H9 (cell line): ENCODE measurements around the gene PPFIA2. TPM values are rescaled to one million over a fixed set of nuclear protein-coding genes. Genes with fewer than 3 reads are reported as not detected.

Experiments used
- DNase-seq: peaks from one replicate; pipeline ENCODE4 v3.0.0-alpha.2; 2017
- H2AFZ ChIP-seq: one replicate; pipeline ENCODE4 v1.6.1; 2013; ENCODE audit warnings: mild to moderate bottlenecking, low read length, control low read depth, moderate library complexity
- H2AK5ac ChIP-seq: 2 replicates; pipeline ENCODE4 v1.6.1; 2013; ENCODE audit warnings: low read length, control low read depth, mixed read lengths; ENCODE audit not compliant: insufficient read length
- H2BK120ac ChIP-seq: one replicate; pipeline ENCODE4 v1.6.1; 2013; ENCODE audit warnings: low read depth, mild to moderate bottlenecking, low read length, control low read depth, inconsistent platforms; ENCODE audit not compliant: poor library complexity, severe bottlenecking
- H2BK12ac ChIP-seq: 2 replicates; pipeline ENCODE4 v1.6.1; 2013; ENCODE audit warnings: low read length, control low read depth, mixed read lengths, low read depth; ENCODE audit not compliant: insufficient read length
- H2BK15ac ChIP-seq: 2 replicates; pipeline ENCODE4 v1.6.1; 2013; ENCODE audit warnings: low read depth, low read length, control low read depth
- H2BK20ac ChIP-seq: one replicate; pipeline ENCODE4 v1.6.1; 2013; ENCODE audit warnings: low read depth, mild to moderate bottlenecking, low read length, control low read depth, inconsistent platforms; ENCODE audit not compliant: poor library complexity, severe bottlenecking
- H2BK5ac ChIP-seq: 2 replicates; pipeline ENCODE4 v1.6.1; 2013; ENCODE audit warnings: low read length, control low read depth, mixed read lengths; ENCODE audit not compliant: insufficient read length
- H3K14ac ChIP-seq: 2 replicates; pipeline ENCODE4 v1.6.1; 2013; ENCODE audit warnings: low read length, control low read depth; ENCODE audit not compliant: insufficient read depth
- H3K18ac ChIP-seq: 2 replicates; pipeline ENCODE4 v1.6.1; 2013; ENCODE audit warnings: low read depth, mild to moderate bottlenecking, mixed read lengths, low read length, control low read depth; ENCODE audit not compliant: insufficient read length
- H3K23ac ChIP-seq: 2 replicates; pipeline ENCODE4 v1.6.1; 2013; ENCODE audit warnings: low read length, control low read depth, mixed read lengths, low read depth; ENCODE audit not compliant: insufficient read length
- H3K23me2 ChIP-seq: 2 replicates; pipeline ENCODE4 v1.6.1; 2013; ENCODE audit warnings: low read depth, mild to moderate bottlenecking, mixed read lengths, low read length, control low read depth; ENCODE audit not compliant: insufficient read length, poor library complexity, severe bottlenecking
- H3K27ac ChIP-seq: 2 replicates; pipeline ENCODE4 v1.5.1; 2013; ENCODE audit warnings: low read length, control low read depth, mixed read lengths, low read depth; ENCODE audit not compliant: insufficient read length
- H3K27me3 ChIP-seq: 2 replicates; pipeline ENCODE4 v1.6.1; 2013; ENCODE audit warnings: low read length, control low read depth, inconsistent platforms; ENCODE audit not compliant: insufficient read depth
- H3K4ac ChIP-seq: 2 replicates; pipeline ENCODE4 v1.6.1; 2013; ENCODE audit warnings: low read depth, mild to moderate bottlenecking, control low read depth, inconsistent platforms, low read length, moderate library complexity
- H3K4me1 ChIP-seq: 2 replicates; pipeline ENCODE4 v1.6.1; 2013; ENCODE audit warnings: low read length, control low read depth, inconsistent platforms; ENCODE audit not compliant: insufficient read depth
- H3K4me2 ChIP-seq: 2 replicates; pipeline ENCODE4 v1.6.1; 2013; ENCODE audit warnings: low read length, control low read depth, mixed read lengths; ENCODE audit not compliant: insufficient read length, insufficient read depth
- H3K56ac ChIP-seq: 2 replicates; pipeline ENCODE4 v1.6.1; 2013; ENCODE audit warnings: low read depth, mild to moderate bottlenecking, mixed read lengths, low read length, control low read depth; ENCODE audit not compliant: insufficient read length
- H3K79me1 ChIP-seq: 2 replicates; pipeline ENCODE4 v1.6.1; 2013; ENCODE audit warnings: low read depth, mild to moderate bottlenecking, moderate library complexity, low read length, control low read depth, inconsistent platforms; ENCODE audit not compliant: insufficient read depth, poor library complexity, severe bottlenecking
- H3K79me2 ChIP-seq: 2 replicates; pipeline ENCODE4 v1.6.1; 2013; ENCODE audit warnings: low read length, control low read depth, inconsistent platforms; ENCODE audit not compliant: insufficient read depth
- H3K9ac ChIP-seq: 2 replicates; pipeline ENCODE4 v1.6.1; 2013; ENCODE audit warnings: low read length, control low read depth, mixed read lengths; ENCODE audit not compliant: insufficient read length; ENCODE audit errors: extremely low read depth
- H3K9me3 ChIP-seq: one replicate; pipeline ENCODE4 v1.6.1; 2013; ENCODE audit warnings: low read depth, low read length, inconsistent platforms; ENCODE audit not compliant: control insufficient read depth
- H3T11ph ChIP-seq: one replicate; pipeline ENCODE4 v1.6.1; 2013; ENCODE audit warnings: mild to moderate bottlenecking, low read length, control low read depth, inconsistent platforms
- H4K20me1 ChIP-seq: one replicate; pipeline ENCODE4 v1.6.1; 2013; ENCODE audit not compliant: control insufficient read depth, insufficient read length, insufficient read depth
- H4K5ac ChIP-seq: 2 replicates; pipeline ENCODE4 v1.6.1; 2013; ENCODE audit warnings: low read depth, mild to moderate bottlenecking, mixed read lengths, low read length, control low read depth; ENCODE audit not compliant: insufficient read length
- H4K8ac ChIP-seq: replicated peaks from 2 replicates; pipeline ENCODE4 v1.6.1; 2013; ENCODE audit warnings: low read length, control low read depth, mixed read lengths, low read depth; ENCODE audit not compliant: insufficient read length
- H4K91ac ChIP-seq: 2 replicates; pipeline ENCODE4 v1.6.1; 2013; ENCODE audit warnings: low read depth, mild to moderate bottlenecking, moderate library complexity, mixed read lengths, low read length, control low read depth; ENCODE audit not compliant: insufficient read length
- H3K27ac Mint-ChIP-seq, 3 experiments: 2 replicates in 2 of 3; 3 replicates in 1 of 3; pipeline ENCODE4 v1.8.0; 2020 to 2021; ENCODE audit warnings: mixed read lengths in 3 of 3, mild to moderate bottlenecking in 1 of 3, moderate library complexity in 1 of 3
- H3K27me3 Mint-ChIP-seq: 2 replicates; pipeline ENCODE4 v1.8.0; 2021; ENCODE audit warnings: low read depth, mild to moderate bottlenecking, moderate library complexity, mixed read lengths
- H3K36me3 Mint-ChIP-seq, 3 experiments: 2 replicates in 2 of 3; 3 replicates in 1 of 3; pipeline ENCODE4 v1.8.0; 2020 to 2021; ENCODE audit warnings: low read depth in 3 of 3, mixed read lengths in 3 of 3; ENCODE audit not compliant: insufficient read depth in 1 of 3
- H3K4me1 Mint-ChIP-seq, 2 experiments: 2 replicates each; pipeline ENCODE4 v1.8.0; 2020; ENCODE audit warnings: mixed read lengths in 2 of 2
- H3K4me3 Mint-ChIP-seq, 2 experiments: 2 replicates in 1 of 2; 3 replicates in 1 of 2; pipeline ENCODE4 v1.8.0; 2020 to 2021; ENCODE audit warnings: mild to moderate bottlenecking in 2 of 2, mixed read lengths in 2 of 2, moderate library complexity in 1 of 2
- H3K9me3 Mint-ChIP-seq, 2 experiments: 2 replicates in 1 of 2; 3 replicates in 1 of 2; pipeline ENCODE4 v1.8.0; 2020; ENCODE audit warnings: mild to moderate bottlenecking in 2 of 2, mixed read lengths in 2 of 2, moderate library complexity in 1 of 2
- total RNA-seq: library from RNA; stranded (reverse); gene quantifications from 2 replicates; pipeline ENCODE4 v1.2.1, GENCODE V29; 2021
- TF ChIP-seq, protein P1 (sequence below): fragments of 200-600 bp; sonication (generic); conservative IDR thresholded peaks from 3 replicates; pipeline ENCODE4 v1.8.0; 2021; ENCODE audit warnings: antibody characterized with exemption, mild to moderate bottlenecking

Gene PPFIA2
- total RNA-seq, 1 experiment from 2014 or later: 1.3 TPM

DNA sequence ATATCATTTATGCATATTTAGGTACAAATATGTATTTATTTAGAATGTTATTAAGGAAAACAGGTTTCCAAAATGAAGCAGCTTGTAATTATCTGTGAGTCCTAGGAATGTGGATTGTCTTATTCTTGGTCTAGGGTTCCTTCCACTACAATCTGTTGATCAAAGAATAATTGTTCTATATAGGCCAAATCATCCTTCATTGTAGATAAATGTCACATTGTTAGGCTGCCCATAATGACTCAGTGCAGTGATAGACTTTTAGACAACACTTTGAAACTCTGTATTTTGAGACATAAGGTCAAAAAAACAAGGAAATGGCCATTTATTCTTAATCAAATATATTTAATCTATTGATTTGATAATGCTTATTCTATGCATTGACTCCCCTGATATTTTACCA is 398.2 kb downstream of the PPFIA2 start:
- Histone ChIP-seq H2BK12ac (no peak overlapping the region), H3K14ac (no peak overlapping the region), H3K56ac (no peak overlapping the region), H4K20me1 (no peaks in the 10 kb centered on the region), H3K23ac (no peak overlapping the region), H4K8ac (no peak overlapping the region), H2AK5ac (no peak overlapping the region), H2AFZ (no peak overlapping the region), H3K4me1 (no peaks in the 10 kb centered on the region), H3K4ac (no peak overlapping the region), H3T11ph (no peak overlapping the region), H3K4me2 (no peak overlapping the region), H4K5ac (no peak overlapping the region), H3K79me1 (no peaks in the 10 kb centered on the region), H2BK15ac (no peak overlapping the region), H2BK5ac (no peak overlapping the region), H3K27ac (no peak overlapping the region), H4K91ac (no peak overlapping the region), H3K79me2 (no peaks in the 10 kb centered on the region), H3K23me2 (no peaks in the 10 kb centered on the region), H2BK120ac (no peak overlapping the region), H3K18ac (no peak overlapping the region), H3K27me3 (no peaks in the 10 kb centered on the region), H2BK20ac (no peak overlapping the region), H3K9ac (no peak overlapping the region), H3K9me3 (no peaks in the 10 kb centered on the region)
- Mint-ChIP-seq H3K4me1 (no peaks in the 10 kb centered on the region), H3K27ac (no peak overlapping the region), H3K27me3 (no peaks in the 10 kb centered on the region), H3K9me3 (no peaks in the 10 kb centered on the region), H3K4me3 (no peak overlapping the region), H3K36me3 (no peaks in the 10 kb centered on the region)
- DNase-seq: no peak
- TF ChIP-seq, protein P1, sequence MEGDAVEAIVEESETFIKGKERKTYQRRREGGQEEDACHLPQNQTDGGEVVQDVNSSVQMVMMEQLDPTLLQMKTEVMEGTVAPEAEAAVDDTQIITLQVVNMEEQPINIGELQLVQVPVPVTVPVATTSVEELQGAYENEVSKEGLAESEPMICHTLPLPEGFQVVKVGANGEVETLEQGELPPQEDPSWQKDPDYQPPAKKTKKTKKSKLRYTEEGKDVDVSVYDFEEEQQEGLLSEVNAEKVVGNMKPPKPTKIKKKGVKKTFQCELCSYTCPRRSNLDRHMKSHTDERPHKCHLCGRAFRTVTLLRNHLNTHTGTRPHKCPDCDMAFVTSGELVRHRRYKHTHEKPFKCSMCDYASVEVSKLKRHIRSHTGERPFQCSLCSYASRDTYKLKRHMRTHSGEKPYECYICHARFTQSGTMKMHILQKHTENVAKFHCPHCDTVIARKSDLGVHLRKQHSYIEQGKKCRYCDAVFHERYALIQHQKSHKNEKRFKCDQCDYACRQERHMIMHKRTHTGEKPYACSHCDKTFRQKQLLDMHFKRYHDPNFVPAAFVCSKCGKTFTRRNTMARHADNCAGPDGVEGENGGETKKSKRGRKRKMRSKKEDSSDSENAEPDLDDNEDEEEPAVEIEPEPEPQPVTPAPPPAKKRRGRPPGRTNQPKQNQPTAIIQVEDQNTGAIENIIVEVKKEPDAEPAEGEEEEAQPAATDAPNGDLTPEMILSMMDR: no peak
